ENCODE data around the gene KCNJ6. TPM values are rescaled to one million over a fixed set of nuclear protein-coding genes. Genes with fewer than 3 reads are reported as not detected.

KCNJ6 gene, protein sequence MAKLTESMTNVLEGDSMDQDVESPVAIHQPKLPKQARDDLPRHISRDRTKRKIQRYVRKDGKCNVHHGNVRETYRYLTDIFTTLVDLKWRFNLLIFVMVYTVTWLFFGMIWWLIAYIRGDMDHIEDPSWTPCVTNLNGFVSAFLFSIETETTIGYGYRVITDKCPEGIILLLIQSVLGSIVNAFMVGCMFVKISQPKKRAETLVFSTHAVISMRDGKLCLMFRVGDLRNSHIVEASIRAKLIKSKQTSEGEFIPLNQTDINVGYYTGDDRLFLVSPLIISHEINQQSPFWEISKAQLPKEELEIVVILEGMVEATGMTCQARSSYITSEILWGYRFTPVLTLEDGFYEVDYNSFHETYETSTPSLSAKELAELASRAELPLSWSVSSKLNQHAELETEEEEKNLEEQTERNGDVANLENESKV
- polyA plus RNA-seq (2012; rRNA removed), result not detected in 2 replicates
- not detected in 2 replicates for polyA plus RNA-seq (2012; cell fraction: cytosol; rRNA removed)
- not detected in 2 replicates for polyA plus RNA-seq (2012; cell fraction: nucleus; rRNA removed)

GRCh38 chr21:37916310-37917051 lies at the start of gene KCNJ6:
Gene KCNJ6 (minus strand): TSS chr21:37916457. CDS start chr21:37840682, 75,775 bp downstream.
- no peak within 1 kb of the TSS for H2AFZ ChIP-seq (ENCODE audit: low read depth)
- no peaks in the 10 kb centered on the region for H3K9me2 ChIP-seq
- H3K4me2 ChIP-seq, result peak within 1 kb of the TSS; percentile 66
- no peak within 1 kb of the TSS for H3K9ac ChIP-seq
- H3K27ac ChIP-seq (ENCODE audit: low read depth in 2 of 2, low read length in 1 of 2), result no peak within 1 kb of the TSS
- H4K20me1 ChIP-seq (ENCODE audit: insufficient read depth), result no peaks in the 10 kb centered on the region
- H3K4me3 ChIP-seq (ENCODE audit: low read depth in 2 of 2, low read length in 1 of 2), result peak within 1 kb of the TSS; percentile 17 to 51; a peak in 3 of 4 replicates
- peaks cover 0 to 7% of the 10 kb centered on the region in 2 experiments; a peak in 1 of 4 replicates for H3K4me1 ChIP-seq (ENCODE audit: control insufficient read depth in 1 of 2, insufficient read depth in 2 of 2, low read depth in 1 of 2, low read length in 1 of 2)
- no peaks in the 10 kb centered on the region for H3K9me3 ChIP-seq
- H3F3A ChIP-seq (replicated peaks; ENCODE audit: insufficient read depth), result no peaks in the 10 kb centered on the region
- POLR2A ChIA-PET, result no interaction called here
- under 1% methylated on average over 22 of the region's 56 CpGs for WGBS (ENCODE audit: low lambda C conversion rate)
- DNase-seq, result peak; percentile 87
- no peaks in the 10 kb centered on the region for H3K36me3 ChIP-seq (replicated peaks in 1 of 2; ENCODE audit: control insufficient read depth in 1 of 2, insufficient read depth in 2 of 2, low read length in 1 of 2)
- peaks cover 26% of the 10 kb centered on the region for H3K27me3 ChIP-seq (ENCODE audit: insufficient read depth)
- H3K79me2 ChIP-seq (ENCODE audit: insufficient read depth), result no peaks in the 10 kb centered on the region
- CTCF ChIA-PET, result interaction anchor here (0.5 to 3.0 kb wide), 21 partner anchors 8 to 251 kb away, joined by 3 to 16 read pairs (median 4); no protein-coding TSS in a partner anchor
- TF ChIP-seq RAD21 (IDR thresholded peaks at IDR 0.05; ENCODE audit: low read length) (peak; percentile 65), REST (IDR thresholded peaks at IDR 0.05; ENCODE audit: low read depth, low read length) (no peak), CHD2 (IDR thresholded peaks at IDR 0.05; ENCODE audit: low read length, partially characterized antibody) (no peak), FOXM1 (IDR thresholded peaks at IDR 0.05; ENCODE audit: low read depth) (no peak), TAF1 (IDR thresholded peaks at IDR 0.05; ENCODE audit: borderline replicate concordance, low read depth, low read length) (no peak), NFIC (IDR thresholded peaks at IDR 0.05; ENCODE audit: borderline replicate concordance) (no peak), SMC3 (IDR thresholded peaks at IDR 0.05; ENCODE audit: low read depth, low read length) (peak; percentile 53), FOXJ3 (CRISPR knock-in tag; IDR thresholded peaks at IDR 0.05) (no peak), MXI1 (IDR thresholded peaks at IDR 0.05; ENCODE audit: low read depth, low read length) (no peak), EZH2phosphoT487 (IDR thresholded peaks at IDR 0.05; ENCODE audit: borderline replicate concordance, low read depth) (no peak), RXRA (IDR thresholded peaks at IDR 0.05; ENCODE audit: borderline replicate concordance, low read depth) (no peak), GABPA (IDR thresholded peaks at IDR 0.05; ENCODE audit: low read depth) (no peak), EP300 (IDR thresholded peaks at IDR 0.05; ENCODE audit: borderline replicate concordance in 1 of 2, low read depth in 1 of 2, low read length in 1 of 2) (no peak), ZBTB33 (IDR thresholded peaks at IDR 0.05; ENCODE audit: borderline replicate concordance, low read depth) (no peak), IRF3 (IDR thresholded peaks at IDR 0.05; ENCODE audit: low read depth, low read length) (no peak), NRF1 (IDR thresholded peaks at IDR 0.05; ENCODE audit: low read depth, low read length) (no peak)
- TF ChIP-seq, protein P1, sequence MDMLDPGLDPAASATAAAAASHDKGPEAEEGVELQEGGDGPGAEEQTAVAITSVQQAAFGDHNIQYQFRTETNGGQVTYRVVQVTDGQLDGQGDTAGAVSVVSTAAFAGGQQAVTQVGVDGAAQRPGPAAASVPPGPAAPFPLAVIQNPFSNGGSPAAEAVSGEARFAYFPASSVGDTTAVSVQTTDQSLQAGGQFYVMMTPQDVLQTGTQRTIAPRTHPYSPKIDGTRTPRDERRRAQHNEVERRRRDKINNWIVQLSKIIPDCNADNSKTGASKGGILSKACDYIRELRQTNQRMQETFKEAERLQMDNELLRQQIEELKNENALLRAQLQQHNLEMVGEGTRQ (IDR thresholded peaks at IDR 0.05; ENCODE audit: borderline replicate concordance, low read depth, low read length), result no peak
- TF ChIP-seq, protein P2, sequence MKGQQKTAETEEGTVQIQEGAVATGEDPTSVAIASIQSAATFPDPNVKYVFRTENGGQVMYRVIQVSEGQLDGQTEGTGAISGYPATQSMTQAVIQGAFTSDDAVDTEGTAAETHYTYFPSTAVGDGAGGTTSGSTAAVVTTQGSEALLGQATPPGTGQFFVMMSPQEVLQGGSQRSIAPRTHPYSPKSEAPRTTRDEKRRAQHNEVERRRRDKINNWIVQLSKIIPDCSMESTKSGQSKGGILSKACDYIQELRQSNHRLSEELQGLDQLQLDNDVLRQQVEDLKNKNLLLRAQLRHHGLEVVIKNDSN (IDR thresholded peaks at IDR 0.05; ENCODE audit: borderline replicate concordance, low read depth), result no peak
- TF ChIP-seq, protein P3, sequence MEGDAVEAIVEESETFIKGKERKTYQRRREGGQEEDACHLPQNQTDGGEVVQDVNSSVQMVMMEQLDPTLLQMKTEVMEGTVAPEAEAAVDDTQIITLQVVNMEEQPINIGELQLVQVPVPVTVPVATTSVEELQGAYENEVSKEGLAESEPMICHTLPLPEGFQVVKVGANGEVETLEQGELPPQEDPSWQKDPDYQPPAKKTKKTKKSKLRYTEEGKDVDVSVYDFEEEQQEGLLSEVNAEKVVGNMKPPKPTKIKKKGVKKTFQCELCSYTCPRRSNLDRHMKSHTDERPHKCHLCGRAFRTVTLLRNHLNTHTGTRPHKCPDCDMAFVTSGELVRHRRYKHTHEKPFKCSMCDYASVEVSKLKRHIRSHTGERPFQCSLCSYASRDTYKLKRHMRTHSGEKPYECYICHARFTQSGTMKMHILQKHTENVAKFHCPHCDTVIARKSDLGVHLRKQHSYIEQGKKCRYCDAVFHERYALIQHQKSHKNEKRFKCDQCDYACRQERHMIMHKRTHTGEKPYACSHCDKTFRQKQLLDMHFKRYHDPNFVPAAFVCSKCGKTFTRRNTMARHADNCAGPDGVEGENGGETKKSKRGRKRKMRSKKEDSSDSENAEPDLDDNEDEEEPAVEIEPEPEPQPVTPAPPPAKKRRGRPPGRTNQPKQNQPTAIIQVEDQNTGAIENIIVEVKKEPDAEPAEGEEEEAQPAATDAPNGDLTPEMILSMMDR (IDR thresholded peaks at IDR 0.05), result peak; percentile 46
